CD4-positive, alpha-beta T cell treated with Interleukin-17A for 1 hour (primary cell): Measurements from ENCODE around the gene PRR16.

Experiments
- DNase-seq: peaks from one replicate; pipeline ENCODE4 v3.0.0-alpha.2; 2020

PRR16 gene

DNA sequence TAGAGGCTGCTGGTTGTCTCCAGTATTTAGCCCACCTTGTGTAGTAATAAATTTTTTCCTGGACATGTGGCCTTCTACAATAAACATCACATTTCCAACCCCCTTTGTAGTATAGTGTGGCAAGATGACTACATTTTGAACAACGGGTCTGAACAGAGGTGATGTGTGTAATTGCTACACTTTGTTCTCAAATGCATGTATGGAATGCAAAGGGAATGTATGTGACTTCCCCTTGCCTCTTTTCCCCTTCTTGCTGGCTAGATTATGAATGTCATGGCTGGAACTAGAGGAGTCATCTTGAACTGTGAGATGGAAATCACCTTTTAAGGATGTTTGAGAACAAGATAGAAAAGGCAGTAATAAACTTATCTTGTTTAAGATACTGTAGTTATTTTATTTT lies 54.5 kb downstream of the PRR16 start:
- DNase-seq, result no peak

DNA sequence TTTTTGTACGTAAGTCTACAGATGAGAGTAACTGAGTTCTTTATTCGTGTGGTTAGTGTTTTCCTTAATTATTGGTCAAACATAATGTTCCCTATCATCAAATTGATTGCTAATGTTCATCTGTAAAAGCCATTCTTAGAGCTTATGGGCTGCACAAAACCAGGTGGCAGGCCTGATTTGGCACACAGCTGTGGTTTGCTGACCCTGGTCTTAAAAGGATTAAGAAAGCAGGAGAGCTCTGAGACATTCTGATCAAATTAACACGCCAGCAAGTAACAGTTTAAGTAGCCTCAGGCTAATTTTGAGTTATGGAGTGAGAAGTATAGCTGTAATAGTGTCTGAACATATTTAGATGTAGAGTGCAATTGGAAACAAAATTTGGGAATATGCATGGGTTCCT lies 63.2 kb downstream of the PRR16 start:
- DNase-seq, result no peak

DNA sequence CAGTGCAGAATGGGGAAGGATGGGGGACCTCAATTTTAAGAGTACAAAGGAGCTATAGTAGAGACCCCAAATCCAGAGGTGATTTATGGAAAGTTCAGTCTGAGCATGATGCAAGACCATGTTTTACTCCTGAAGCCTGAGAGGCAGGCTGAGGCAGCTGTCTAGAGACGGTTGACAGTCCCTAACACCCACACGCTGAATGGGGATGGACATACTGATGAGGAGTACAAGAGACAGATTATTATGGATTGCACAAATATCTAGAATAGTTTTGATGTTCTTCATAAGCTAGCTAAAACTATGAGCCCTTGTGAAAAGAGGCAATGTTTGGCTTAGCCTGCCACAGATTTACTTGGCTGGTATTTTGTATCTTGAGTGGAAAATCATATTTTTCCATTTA lies 64.5 kb downstream of the PRR16 start:
- DNase-seq, result no peak

- DNase-seq, result no peak
These were observed 65.3 kb downstream of the PRR16 start for GRCh38 chr5:120529386-120529785.

DNA sequence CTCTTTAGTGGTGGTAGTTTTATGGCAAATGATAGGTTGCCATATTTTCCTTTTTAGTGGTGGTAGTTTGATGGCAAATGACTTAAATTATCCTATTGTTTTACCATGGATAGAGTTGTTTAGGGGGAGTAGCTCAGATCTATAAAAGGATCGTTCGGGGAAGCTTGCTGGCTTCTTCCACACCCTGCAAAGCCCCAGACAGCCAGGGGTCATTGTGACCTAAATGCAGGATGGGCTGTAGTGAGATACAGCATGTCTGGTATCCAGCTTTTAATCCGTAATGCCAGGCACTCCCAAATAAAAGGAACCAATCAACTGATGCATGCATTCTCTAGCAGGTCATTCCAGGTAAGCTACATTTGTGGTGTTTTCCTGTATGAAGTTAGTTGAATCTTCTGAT lies 67.1 kb downstream of the PRR16 start:
- no peak for DNase-seq

GRCh38 chr5:120532835-120533234 lies 68.7 kb downstream of the PRR16 start:
- DNase-seq, result no peak

- no peak for DNase-seq
These were observed 69.5 kb downstream of the PRR16 start for GRCh38 chr5:120533581-120533980.

DNA sequence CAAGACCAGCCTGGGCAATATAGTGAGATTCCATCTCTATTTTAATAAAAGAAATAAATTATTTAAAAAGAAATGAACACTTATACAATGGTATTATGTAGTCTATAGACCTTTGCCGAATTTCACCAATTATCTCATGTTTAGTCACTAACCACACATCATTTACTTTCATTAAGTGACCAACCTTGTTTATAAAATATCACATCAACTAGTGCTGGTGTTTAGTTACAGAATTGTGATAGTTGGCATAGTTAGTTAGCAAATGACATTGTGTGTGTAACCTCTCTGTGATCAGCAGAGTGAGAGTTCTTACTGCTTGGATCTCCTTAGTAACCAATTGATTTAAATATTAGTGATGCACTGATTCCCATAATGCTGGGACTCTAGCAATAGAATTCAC lies 71.8 kb downstream of the PRR16 start:
- DNase-seq, result no peak

- DNase-seq, result no peak
These were observed 74.0 kb downstream of the PRR16 start for GRCh38 chr5:120538149-120538548.

DNA sequence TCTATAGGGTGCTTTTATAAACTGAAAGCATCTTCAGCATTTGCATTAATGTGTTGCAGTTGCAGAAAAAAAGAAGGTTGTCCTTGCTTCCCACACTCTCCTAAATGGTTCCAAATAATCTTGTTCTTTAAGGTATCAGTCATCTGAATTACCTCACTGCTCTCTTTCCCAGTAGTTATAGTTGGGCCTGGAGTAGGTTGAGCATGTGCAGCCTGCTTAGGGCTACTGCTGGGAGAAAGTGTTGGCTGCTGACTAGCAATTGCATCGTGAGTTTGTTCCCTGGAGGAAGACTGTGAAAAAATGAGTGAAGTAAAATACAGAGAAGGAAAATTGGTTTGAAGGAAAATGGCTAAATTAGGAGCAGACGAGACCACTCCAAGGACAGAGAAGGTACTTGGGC lies 74.5 kb downstream of the PRR16 start:
- no peak for DNase-seq

DNA sequence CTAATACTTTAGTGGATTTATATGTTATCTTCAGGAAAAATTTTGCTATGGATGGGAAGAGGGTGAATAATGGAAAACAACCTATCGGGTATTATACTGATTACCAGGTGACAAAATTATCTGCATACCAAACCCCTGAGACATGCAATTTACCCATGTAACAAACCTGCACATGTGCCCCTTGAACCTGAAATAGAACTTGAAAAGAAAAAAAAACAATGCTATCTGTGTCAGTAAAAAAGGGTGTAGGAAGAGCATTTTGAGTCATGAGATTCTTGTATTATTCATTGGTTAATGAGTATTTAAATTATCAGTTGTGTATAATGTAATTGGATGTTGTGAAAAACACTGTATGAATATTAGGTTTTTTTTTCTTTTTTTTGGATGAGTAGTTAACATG lies 75.4 kb downstream of the PRR16 start:
- no peak for DNase-seq

DNA sequence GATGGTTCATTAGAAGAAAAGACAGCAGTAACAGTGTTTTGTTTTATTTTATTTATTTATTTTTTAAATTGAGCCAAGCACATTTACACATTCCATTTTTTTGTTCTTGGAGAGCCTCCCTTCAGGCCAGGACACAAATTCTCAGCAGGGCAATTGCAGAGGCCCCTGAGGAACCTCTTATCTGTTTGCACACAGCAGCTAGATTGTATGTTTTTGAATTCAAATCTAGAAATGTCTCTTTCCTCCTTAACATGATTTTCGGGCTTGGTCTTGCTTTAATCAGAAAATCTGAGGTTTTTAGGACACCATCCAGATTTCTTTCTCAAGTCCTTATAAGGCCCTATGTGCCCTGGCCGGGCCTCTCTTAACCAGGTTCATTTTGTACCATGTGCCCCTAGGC lies 76.0 kb downstream of the PRR16 start:
- no peak for DNase-seq

GRCh38 chr5:120544043-120544442 lies 79.9 kb downstream of the PRR16 start:
- no peak for DNase-seq

DNA sequence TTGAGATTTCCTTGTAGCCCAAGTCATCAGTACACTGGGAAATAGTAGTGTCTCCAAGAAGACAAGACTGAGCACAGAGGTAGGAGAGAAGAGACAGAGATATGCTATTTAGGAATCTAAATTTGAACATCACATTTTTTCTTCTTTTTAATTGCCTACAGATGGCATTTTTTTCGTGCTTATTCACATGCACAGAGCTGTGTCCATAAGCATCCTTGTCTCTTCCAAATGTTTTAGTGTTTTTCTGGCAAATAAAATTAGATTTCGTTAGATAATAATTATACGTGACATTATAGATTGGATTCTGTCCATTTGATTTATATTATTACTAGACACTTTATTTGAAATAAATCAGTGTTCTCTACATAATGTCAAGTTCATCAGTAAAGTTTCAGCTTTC lies 80.9 kb downstream of the PRR16 start:
- DNase-seq, result no peak

GRCh38 chr5:120545951-120546350 lies 81.9 kb downstream of the PRR16 start:
- no peak for DNase-seq

DNA sequence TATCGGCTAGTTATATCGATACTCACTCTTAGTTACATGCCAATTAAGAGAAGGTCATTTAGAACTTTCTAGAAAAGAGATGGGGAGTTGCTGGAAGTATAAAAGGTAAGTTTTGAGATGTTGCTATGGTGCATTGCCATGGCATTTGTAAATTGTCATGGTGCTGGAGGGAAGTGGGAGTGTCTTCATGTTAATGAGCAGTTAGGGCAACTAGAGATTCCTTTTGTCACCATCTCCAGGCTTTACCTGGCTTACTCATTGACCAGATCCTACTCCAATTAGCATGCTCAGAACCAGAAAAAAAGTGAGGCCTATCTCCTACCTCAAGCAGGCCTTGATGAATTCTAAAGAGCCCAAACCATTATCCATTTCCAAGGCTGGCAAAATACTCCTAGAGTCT lies 82.8 kb downstream of the PRR16 start:
- DNase-seq, result no peak

DNA sequence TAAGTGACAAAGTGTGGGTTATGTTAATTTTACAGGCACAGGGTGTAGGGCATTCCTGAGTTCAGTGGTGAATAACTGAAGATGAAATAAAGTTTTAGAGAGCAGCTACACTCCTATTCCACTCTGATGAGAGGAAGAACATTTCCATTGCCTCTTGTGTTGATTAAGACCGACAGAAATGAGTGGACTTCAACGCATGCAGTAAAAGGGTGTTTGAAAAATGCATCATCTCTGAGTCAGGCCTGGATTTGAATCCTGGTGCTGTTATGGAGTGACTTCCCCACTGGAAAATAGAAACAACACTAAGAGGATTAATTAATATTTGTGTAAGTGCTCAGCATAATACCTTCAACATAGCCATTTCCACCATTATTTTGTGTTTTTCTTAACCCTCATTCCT lies 86.3 kb downstream of the PRR16 start:
- no peak for DNase-seq

DNA sequence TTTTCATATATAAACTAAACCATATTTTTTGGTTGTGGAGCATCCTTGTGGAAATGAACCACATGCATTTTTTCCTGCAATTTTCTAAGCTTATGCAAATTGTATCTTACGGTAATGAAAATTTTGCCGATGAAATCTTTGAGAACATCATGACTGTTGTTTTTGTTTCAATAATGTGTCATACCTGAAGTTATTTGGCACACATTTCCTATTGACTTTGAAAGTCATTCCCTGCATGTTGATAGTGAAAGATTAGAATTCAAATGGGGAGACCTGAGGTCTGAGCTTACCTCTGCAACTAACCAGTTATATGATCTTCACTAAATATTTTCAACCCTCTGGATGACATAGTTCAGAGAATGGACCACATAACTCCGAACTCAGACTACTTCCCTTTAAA lies 88.5 kb downstream of the PRR16 start:
- DNase-seq, result no peak

DNA sequence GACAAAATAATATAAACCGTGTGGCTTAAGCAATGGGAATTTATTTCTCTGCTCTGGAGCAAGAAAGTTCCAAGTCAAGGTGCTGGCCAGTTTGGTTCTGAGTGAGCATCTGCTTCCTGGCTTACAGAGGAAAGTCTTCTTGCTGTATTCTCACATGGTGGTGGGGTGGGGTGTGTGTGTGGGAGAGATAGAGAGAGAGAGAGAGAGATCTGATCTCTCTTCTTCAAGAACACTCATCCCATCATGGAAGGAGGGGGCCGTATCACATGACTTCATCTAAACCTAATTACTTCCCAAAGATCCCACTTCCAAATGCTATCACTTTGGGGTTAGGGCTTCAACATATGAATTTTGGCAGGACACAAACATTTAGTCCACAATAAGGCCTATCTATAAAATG lies 91.2 kb downstream of the PRR16 start:
- DNase-seq, result no peak

DNA sequence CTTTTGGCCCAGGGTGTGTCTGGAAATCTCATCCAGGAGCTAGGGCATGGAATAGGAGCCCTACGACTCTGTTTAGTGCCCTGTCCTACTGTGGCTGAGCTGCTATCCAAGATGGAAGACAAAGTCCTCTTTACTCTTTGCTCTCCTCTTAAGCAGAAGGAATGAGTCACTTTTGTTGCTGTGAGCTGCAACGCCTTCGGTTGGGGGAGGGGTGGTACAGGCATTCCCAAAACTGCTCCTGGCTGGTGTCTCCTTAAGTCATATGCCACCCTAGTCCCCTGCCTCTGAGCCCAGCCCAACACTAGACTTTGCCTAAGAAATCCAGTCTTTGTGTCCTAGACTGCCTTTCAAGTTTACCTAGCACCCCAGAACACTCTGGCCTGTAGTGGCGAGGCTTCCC lies 99.9 kb downstream of the PRR16 start:
- DNase-seq, result no peak

DNA sequence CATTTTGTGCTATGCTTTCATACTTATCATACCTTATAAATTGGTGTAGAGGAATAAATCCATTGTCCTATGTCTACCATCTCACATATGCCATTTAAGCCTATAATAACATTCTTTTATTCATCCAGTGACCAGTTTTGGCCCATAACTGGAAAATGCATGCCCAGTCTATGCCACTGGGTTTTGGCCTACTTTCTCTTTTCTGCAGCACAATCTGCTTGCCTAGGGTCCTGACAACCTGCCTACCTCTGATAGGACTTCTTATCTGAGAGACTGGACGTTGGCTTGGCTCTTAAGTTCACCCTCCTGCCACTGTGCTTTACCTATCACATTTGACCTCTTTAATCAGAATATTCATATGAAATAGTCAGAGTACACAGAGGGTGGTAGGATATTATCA lies 103.0 kb downstream of the PRR16 start:
- DNase-seq, result no peak

DNA sequence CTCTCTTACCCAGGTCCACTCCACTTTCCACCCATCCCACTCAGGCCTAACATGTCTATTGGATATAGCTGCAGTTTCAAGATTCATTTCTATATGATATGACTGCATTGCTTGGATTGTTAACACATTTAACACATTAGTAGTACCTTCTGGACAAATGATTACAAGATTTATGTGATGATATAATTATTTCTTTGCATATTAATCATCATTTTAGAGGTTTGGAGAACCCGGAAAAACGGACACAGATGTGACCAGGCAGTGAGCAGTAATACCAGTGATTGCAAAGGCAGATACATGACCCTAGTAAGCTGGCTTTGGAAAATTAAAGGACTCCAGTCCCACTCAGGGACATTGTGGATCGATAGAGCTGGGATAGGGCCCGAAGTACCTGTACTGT lies 103.8 kb downstream of the PRR16 start:
- no peak for DNase-seq

DNA sequence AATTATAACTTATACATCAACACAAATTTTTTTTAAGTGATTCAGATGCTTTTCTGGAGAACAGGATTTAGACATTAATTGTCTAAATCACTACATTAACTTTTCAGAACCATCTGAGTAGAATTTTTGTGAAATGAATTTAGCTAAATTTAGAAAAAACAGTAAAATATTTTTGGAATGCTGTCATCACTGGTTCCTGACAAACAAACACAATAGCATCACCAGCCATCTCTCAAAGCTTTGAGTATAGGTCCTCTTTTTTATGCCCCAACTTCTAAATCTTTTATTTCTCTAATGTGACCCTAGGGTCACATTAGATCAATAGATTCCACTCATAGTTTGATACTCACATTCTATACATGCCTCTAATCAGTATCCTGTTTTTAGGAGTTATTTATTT lies 104.6 kb downstream of the PRR16 start:
- DNase-seq, result no peak

DNA sequence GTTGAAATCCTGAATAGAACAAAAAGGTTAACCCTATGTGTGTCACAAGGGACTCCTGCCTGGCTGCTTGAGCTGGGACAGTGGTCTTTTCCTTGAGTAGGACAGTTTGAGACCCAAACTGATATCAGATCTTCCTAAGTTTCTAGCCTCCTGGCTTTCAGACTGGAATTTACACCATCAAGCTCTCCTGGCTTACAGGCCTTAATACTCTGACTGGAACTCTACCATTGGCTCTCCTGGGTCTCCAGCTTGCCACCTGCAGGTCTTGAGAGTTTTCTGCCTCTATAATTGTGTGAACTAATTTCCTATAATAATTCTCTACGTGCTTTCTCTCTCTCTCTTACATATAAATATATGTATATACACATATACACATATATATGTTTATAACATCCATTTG lies 112.5 kb downstream of the PRR16 start:
- no peak for DNase-seq

GRCh38 chr5:120582635-120583034 lies 118.5 kb downstream of the PRR16 start:
- no peak for DNase-seq

GRCh38 chr5:120586646-120587045 lies 122.5 kb downstream of the PRR16 start:
- no peak for DNase-seq
